Measurements from ENCODE around the gene FOXP1. TPM values are rescaled to one million over a fixed set of nuclear protein-coding genes. Genes with fewer than 3 reads are reported as not detected.

The FOXP1 gene
- total RNA-seq, 4 donors from 2014 or later, result 86.4 to 107 (median 93.8) TPM

DNA sequence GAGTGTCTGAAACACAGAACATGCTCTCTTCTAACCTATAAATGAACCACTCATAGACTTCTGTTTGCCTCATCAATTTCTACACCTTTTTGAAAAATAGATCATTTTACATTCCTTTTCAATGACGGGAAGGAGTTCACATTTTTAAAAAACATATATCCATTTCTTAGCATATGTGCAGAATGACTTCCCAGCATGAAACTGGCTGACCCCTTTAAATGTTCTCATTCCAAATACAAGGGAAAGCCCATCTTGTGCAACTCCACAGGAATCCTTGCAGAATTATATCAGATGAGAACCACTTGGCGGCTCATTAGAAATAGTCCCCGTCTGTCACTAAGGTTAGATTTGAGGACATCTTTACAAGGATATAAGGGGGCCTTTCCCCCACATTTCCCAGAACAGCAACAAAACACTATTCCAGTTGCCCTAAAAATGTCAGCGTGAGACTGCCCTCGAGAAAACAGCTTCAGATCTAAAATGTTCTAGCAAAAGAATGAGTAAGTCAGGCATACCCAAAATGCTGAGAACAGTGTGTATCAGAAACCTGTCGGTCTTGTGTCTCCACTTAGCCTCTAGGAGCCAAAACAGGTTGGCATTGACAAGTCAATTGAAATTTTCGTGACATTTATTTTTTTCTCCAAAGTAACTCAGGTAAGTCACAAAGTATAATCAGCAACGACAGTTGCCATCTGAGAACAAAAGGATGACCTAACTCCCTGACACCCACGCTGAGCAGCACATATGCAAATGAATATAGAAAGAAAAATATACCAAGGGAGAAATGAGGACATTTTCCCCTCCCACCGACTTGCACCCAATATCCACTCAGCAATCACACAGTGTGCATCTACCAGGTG lies 63.1 kb downstream of the FOXP1 start:
- Histone ChIP-seq H3K4me3 (no peak overlapping the region), H3K27me3 (no peaks in the 10 kb centered on the region), H3K4me1 (peaks cover 0 to 5% (median 0%) of the 10 kb centered on the region in 4 donors), H3K36me3 (peaks cover 0 to 7% (median 0%) of the 10 kb centered on the region in 3 donors), H3K9me3 (no peaks in the 10 kb centered on the region), H3K27ac (no peak overlapping the region)
- 83 to 89% methylated on average over 10 of the region's 10 CpGs for WGBS, 2 donors
- TF ChIP-seq, protein P1, sequence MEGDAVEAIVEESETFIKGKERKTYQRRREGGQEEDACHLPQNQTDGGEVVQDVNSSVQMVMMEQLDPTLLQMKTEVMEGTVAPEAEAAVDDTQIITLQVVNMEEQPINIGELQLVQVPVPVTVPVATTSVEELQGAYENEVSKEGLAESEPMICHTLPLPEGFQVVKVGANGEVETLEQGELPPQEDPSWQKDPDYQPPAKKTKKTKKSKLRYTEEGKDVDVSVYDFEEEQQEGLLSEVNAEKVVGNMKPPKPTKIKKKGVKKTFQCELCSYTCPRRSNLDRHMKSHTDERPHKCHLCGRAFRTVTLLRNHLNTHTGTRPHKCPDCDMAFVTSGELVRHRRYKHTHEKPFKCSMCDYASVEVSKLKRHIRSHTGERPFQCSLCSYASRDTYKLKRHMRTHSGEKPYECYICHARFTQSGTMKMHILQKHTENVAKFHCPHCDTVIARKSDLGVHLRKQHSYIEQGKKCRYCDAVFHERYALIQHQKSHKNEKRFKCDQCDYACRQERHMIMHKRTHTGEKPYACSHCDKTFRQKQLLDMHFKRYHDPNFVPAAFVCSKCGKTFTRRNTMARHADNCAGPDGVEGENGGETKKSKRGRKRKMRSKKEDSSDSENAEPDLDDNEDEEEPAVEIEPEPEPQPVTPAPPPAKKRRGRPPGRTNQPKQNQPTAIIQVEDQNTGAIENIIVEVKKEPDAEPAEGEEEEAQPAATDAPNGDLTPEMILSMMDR (IDR thresholded peaks at IDR 0.05), result no peak
- no peak for TF ChIP-seq EP300 (IDR thresholded peaks at IDR 0.05)
- TF ChIP-seq POLR2A (IDR thresholded peaks at IDR 0.05), result no peak
- no peak for DNase-seq (ENCODE audit: low spot score in 2 of 2)

DNA sequence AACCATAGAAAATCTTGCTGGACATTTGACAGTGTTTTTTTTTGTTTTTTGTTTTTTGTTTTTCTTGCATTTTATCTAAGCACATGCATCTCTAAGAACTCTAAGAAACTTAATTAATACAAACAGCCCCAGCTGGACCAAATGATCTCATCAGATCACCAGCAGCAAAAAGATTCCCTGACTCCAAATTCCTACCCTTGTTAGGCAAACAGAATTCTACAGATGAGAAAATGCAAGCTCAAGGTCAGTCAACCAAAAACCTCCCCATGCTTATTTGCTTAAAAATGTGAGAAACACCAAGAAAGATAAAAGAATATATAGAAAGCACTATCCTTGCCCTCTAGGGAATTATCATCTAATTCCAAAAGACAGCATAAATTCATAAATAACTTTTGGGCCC lies 65.4 kb downstream of the FOXP1 start:
- Histone ChIP-seq H3K27ac (no peak overlapping the region), H3K36me3 (peaks cover 0 to 7% (median 0%) of the 10 kb centered on the region in 3 donors), H3K4me3 (no peak overlapping the region), H3K27me3 (no peaks in the 10 kb centered on the region), H3K4me1 (peaks cover 0 to 5% (median 0%) of the 10 kb centered on the region in 4 donors), H3K9me3 (no peaks in the 10 kb centered on the region)
- TF ChIP-seq, protein P1 (IDR thresholded peaks at IDR 0.05), result no peak
- no peak for TF ChIP-seq EP300 (IDR thresholded peaks at IDR 0.05)
- TF ChIP-seq POLR2A (IDR thresholded peaks at IDR 0.05), result no peak
- no peak for DNase-seq (ENCODE audit: low spot score in 2 of 2)

DNA sequence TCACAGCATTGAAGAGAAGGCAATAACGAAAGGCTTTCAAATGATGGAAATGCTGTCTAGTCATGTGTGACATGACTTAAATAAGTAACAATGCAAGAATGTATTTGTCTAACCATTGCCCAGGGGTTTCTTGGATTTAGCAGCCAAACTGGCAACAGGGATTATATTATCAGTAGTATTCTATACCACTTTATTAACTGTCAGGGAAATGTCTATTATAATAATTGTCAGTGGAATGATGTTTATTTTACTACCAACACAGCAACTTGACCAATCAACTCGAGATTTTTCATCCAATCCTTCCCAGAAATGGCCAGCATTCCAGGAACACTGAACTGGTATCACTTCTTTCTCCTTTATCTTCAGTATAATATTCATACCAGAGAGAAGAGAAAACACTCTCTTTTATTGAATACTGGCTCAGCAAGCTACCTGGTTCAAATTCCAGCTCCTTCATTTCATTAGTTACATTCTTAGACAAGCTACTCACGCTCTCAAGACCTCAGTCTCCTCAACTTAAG lies 66.2 kb downstream of the FOXP1 start:
- H3K27me3 ChIP-seq, result no peaks in the 10 kb centered on the region
- peaks cover 0 to 7% (median 0%) of the 10 kb centered on the region in 3 donors for H3K36me3 ChIP-seq
- no peak for DNase-seq (ENCODE audit: low spot score in 2 of 2)
- TF ChIP-seq POLR2A (IDR thresholded peaks at IDR 0.05) (no peak), EP300 (IDR thresholded peaks at IDR 0.05) (no peak)
- TF ChIP-seq, protein P1 (IDR thresholded peaks at IDR 0.05), result no peak
- no peak overlapping the region for H3K27ac ChIP-seq
- 83 to 85% methylated on average over 3 of the region's 3 CpGs for WGBS, 2 donors
- peaks cover 0 to 5% (median 0%) of the 10 kb centered on the region in 4 donors for H3K4me1 ChIP-seq
- H3K9me3 ChIP-seq, result no peaks in the 10 kb centered on the region
- H3K4me3 ChIP-seq, result no peak overlapping the region

DNA sequence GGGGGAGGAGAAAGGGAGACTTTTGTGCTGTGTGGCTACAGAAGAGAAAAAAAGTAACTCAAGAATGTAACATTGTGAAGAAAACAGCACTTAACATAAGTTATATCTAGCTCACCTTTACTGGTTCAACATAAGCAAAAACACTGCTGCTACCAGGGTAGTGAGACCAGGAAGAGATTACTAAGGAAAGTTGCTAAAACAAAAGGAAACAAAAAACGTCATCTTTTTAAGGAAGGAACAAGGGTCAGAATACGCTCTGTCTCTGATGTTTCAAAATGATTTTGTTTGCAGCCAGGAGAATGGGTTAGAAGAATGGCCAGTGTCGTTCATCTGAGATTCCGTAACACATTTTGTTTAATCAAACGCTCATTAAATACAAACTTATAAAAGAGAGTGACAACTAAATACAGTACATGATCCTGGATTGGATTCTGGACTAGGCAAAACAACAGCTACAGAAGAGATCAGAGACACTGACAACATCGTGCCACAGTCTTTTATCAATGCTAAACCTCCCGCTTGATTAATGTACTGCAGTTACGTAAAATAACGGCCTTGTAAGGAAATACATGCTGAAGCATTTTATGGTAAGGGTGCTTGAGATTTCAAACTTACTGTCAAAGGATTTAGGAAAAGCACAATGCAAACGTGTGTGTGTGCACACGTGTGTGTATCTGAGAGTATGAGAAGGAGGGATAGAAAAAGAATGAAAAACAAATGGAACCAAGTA lies 67.7 kb downstream of the FOXP1 start:
- Histone ChIP-seq H3K9me3 (no peaks in the 10 kb centered on the region), H3K27me3 (no peaks in the 10 kb centered on the region), H3K27ac (no peak overlapping the region), H3K36me3 (peaks cover 0 to 7% (median 0%) of the 10 kb centered on the region in 3 donors), H3K4me1 (peaks cover 0 to 15% (median 4%) of the 10 kb centered on the region in 4 donors), H3K4me3 (no peak overlapping the region)
- no peak for TF ChIP-seq EP300 (IDR thresholded peaks at IDR 0.05)
- TF ChIP-seq, protein P1 (IDR thresholded peaks at IDR 0.05), result no peak
- TF ChIP-seq POLR2A (IDR thresholded peaks at IDR 0.05), result no peak
- DNase-seq (ENCODE audit: low spot score in 2 of 2), result no peak
- 68 to 74% methylated on average over 11 of the region's 11 CpGs for WGBS, 2 donors
